Femur (tissue), 1 donor: ENCODE measurements around the gene RPP21.
"Not testable (repeated sequence)": the region's sequence is repeated elsewhere in the genome, so short reads cannot be mapped to it uniquely, and the experiment has no call there.

Experiments
- DNase-seq: peaks from one replicate; pipeline ENCODE4 v3.0.0-alpha.2; 2017

The RPP21 gene

DNA sequence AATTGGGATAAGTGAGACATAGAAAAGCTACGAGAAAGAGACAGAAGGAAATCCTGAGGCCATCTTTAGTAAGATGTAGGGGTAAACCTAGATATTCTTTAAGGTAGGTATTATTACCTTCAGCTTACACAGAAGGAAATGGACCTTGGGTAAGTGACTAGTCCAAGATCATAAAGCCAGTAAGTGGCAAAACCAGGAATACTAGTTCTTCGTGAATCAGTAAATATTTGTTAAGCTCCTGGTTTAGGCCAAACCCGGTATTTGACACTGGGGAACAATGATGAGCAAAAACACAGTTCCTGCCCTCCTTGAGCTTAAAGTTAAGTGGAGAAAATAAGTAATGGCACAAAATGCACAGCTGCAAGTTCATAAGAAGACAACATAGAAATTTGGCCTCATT, 13.0 kb upstream of the RPP21 start:
- no peak for DNase-seq

DNA sequence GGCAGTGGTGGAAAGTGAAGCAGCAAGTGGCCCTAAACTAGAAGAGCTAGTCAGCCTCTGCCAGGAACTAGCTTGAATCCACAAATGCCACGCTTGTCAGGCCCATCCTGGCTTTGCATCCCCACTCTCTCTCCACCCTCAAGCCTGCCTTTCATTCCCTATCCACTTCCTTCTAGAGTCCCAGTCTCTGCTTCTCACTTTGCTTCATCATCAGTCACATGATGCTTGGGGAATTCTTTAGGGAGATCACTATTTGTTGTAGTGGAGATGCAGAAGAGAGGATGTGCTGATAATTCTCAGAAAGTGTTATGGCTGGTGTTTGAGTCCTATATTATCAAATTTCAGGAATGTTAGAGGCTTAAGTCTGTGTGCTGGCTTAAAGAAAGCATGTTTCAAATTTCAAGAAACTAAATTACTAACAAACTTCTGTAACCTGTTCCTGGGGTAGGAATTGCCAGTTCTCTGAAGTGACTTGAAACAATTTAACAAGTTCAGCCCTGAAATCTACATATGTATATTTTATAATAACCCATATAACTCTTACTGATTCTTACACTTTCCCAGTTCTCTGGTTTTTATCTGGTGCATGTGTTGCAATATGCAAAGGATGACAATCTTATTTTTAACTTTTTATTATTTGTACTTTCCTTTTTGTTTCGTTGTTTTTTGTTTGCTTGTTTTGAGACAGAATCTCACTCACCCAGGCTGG, 10.7 kb upstream of the RPP21 start:
- DNase-seq: no peak

DNA sequence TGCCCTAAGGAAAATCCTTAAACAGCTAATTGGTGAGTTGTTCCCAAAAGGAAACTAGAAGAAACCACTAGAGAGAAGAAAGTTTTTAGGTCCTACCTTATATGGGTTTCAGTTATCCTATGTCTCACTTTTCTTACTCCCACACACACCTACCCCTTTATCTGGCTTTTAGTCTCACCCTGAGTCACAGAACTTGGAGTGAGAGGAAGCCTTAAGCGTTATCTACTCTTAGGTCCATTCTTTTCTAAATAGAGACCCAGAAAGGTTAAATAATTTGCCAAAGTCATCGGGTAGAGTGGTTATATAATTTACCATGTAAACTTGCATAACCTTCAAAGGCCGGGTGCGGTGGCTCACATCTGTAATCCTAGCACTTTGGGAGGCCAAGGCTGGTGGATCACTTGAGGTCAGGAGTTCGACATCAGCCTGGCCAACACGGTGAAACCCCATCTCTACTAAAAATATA, 4.3 kb upstream of the RPP21 start:
- no peak for DNase-seq

DNA sequence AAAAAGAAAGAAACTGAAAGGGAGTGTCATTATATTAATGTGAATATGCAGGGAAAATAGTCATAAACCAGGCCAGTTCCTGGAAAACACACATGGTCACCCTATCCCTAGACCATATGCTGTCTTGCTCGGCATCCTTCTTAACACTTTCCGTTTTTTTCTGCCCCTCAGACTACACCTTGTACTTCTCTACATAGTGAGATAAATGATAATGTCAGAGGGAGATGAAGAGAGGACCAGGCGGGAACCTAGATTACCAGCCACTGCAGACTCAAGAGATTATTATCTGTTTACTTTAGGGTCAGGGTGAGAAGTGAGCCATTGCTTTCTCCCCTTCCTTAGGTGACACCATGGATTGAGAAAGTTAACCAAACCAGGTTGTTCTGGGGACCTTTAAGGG, 3.7 kb upstream of the RPP21 start:
- DNase-seq: no peak

DNA sequence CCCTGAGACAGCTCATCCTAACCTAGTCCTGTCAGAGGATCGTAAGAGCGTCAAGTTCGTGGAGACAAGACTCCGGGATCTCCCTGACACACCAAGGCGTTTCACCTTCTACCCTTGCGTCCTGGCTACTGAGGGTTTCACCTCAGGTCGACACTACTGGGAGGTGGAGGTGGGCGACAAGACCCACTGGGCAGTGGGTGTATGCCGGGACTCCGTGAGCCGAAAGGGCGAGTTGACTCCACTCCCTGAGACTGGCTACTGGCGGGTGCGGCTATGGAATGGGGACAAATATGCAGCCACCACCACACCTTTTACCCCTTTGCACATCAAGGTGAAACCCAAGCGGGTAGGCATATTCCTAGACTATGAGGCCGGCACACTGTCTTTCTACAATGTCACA, 3.2 kb upstream of the RPP21 start:
- no peak for DNase-seq

DNA sequence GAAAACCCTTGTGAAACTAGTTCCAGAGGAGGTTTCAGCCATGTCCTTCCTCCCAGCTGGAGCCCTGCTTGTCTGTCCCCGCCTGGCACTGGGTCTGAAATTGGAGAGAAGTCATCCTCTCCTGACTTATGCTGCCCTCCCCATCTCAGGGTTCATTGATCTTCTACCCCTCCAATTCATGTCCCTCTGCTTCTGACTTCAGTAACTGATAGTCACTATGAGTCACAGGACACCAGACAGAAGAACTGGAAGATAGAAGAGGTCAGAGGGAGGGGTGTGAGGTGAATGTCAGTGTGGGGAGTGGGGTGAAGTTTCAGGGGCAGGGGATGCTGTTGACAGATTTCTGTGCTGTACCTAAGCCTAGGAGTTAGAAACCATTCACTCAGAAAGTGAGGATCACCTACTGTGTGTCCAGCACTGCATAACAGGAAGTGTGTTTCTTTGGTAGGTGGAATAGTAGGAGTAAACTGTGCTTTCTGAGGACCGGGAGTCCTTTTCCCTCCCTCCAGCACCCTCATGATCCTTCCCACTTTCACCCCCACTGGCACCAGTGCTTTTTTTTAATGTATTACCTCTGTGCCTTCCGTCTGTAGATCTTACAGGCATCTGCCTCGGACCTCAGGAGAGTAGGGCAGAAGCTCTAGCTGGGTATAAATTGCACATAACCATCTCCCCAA, 627 bp upstream of the RPP21 start:
- no peak for DNase-seq

DNA sequence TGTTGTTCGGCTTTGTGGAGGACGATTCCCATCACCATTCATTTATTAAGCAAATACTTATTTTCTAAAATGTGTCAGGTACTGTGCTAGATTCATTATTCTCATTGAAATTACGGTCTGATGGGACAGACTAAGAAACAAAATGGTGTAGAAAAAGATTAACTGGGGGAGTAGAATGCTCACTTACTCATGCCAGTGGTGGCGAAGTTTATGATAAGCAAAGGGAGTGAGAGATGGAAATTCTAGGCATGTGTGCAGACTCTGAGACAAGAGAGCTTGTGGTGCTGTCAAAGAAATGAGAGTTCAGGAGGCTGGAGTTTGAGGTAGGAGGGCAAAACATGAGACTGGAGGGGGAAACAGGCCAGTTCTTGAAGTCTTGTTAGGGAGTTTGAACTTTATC, 896 bp downstream of the RPP21 start:
- DNase-seq: no peak

DNA sequence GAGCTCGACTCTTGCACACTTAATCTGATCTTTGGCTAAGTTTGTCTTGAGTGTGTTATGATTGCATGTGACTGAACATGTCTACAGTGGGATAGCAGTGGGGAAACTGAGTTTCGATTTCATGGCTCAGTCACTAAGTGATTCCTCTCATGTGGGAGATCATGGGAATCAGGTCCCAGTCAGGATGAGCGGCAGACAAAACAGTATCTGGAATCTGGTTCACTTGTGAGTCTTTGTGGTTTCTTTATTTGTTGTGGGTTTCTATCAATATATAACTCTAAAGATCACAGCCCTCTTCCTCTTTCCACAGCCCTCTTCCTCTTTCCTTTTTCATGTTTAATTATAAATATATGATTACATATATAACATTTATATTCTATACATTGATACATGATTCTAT, 4.0 kb downstream of the RPP21 start:
- DNase-seq: no peak

DNA sequence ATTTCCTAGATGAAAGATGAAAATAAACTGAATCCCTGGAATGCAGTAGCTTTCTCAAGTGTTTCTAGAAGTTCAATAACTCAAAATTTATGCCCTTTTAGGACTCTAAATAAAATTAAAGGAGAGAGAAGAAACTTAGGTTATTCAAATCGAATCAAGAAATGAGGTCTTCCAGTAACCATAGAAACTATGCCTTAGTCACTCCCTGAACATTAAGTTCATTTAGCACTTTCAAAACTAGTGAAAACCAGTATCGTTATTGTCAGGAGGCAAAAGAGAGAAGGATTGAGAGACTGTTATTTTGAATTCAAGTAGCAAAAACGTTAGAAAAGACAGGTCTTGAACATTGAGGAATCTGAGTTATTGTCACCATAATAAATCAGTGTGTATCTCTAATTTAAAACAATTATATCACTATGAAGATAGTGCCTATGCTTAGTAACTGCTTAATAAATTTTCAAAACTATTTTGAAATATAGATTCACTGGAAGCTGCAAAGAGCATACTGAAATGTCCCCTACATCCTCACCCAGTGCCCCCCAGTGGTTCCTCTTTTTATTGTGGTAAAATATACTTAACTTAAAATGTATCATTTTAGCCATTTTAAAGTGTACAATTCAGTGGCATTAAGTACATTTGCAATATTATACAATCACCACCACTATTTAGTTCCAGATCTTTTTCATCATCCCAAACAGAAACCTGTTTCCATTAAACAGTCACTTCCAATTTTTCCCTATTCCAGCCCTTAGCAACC, 4.6 kb downstream of the RPP21 start:
- DNase-seq: no peak

DNA sequence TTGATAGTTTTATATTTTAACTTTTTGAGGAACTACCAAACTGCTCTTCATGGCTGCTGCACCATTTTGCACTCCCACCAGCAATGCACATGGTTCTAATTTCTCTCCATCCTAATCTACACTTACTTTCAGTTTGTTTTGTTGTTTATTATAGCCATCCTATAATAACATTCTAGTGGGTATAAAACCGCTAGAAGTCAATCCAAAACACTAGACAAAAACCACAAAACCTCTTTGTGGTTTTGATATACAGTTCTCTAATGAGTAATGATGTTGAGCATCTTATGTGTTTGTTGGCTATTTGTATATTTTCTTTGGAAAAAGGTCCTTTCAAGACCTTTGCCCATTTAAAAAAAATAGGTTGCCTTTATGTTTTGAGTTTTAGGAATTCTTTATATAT, 5.6 kb downstream of the RPP21 start:
- DNase-seq: no peak

DNA sequence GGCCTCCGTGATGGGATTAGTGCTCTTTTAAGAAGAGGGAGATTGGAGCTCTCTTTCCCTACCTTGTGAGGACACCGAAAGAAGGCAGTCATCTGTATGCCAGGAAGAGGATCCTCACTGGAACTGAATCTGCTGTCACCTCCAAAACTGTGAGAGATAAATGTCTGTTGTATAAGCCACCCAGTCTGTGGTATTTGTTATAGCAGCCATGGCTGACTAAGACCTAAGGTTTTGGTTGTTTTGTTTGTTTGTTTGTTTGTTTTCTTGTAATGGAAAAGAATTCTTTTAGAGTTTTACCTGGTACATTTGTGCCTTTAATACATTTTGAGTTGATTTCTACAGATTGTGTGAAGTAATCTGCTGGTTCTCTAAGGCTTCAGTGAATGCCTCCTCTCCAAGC, 7.6 kb downstream of the RPP21 start:
- DNase-seq: no peak

DNA sequence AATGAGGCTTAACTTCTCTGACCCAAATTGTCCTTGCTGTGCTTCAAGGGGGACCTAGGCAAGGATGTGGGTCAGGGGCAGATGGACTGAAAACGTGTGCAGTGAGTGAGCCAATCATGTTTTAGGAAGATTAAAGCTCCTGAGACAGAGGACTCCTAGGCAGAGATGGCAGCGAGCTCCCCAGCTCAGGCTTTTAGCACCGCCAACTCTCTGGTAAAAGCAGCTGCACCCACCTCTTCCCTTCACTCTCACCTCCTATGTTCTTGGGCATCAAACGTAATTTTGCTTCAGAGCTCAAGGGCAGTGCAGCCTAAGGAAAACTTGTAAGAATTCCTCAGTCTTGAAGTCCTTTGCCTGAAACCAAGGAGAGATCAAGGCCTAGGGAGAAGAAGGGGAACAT, 10.3 kb downstream of the RPP21 start:
- no peak for DNase-seq

DNA sequence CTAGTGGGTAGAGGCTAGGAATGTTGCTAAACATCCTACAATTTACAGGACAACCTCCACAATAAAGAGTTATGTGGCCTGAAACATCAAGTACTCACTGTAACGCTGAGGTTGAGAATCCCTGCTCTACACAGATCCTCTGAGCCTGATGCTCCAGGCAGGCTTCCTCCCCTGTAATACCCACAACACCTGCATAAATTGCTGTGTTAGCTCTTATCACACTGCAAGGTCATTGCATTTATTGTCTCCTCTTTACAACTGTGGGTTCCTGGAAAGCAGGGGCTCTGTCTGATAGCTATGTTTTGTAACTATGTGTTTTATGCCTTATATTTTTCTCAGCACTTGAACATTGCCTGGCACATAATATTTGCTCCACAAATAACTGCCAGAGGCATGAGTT, 11.6 kb downstream of the RPP21 start:
- no peak for DNase-seq

DNA sequence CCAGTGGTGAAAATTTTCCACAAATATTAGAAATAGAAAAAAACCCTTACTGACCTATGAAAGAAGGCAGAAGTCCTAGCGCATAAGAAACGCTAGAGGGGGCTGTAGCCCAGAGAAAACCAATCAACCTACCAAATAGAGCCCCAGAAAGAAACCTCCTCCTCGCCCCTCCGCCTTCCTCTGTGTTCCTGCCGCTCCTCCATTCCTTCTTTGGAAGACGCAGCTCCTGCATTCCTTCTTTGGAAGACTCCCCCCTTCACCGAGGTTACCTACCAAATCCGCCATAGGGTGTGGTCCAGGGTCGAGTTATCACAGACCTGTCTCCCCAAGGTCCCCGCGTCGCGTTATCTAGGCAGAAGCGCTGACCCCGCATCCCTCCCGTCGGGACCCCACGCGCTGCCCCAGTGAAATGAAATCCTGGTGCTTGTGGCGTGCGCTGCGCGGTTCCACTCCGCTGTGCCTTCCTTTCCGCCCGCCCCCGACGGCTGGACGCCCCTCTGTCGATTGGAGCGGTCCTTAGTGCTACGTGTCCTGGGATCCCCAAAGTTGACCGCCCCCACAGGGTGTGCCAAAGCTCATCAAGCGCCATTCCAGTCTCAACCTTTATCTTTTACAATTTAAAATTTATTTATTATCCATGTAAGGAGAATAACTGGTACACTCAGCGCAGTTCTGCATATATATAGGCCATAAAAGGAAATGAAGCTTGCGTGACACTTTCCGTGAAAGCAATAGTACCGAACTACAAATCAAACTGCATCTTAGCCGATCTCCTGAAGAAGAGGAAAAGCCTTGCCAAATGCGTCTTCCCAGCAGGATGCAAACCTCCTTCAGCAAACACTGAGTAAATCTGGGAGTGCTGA, 13.0 kb downstream of the RPP21 start:
- peak; percentile 63 for DNase-seq

DNA sequence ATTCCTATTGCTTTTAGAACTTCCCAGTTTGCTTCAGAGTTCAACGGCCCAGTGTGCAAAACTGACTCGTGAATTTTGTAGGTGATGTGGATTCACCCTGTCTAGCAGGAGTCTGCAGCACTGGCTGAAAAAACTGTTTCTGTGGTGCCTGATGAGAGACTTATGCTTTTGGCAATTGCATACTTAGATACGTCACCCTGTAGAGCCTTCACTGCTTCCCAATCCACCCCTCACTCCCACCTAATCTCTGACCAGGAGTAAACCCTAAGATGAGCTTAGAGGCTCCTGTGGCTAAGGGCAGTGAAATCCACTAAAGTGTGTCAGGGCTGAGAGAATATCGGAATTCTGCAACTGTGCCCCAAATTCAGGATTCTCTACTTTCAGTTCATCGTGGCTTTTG, 14.3 kb downstream of the RPP21 start:
- no peak for DNase-seq

DNA sequence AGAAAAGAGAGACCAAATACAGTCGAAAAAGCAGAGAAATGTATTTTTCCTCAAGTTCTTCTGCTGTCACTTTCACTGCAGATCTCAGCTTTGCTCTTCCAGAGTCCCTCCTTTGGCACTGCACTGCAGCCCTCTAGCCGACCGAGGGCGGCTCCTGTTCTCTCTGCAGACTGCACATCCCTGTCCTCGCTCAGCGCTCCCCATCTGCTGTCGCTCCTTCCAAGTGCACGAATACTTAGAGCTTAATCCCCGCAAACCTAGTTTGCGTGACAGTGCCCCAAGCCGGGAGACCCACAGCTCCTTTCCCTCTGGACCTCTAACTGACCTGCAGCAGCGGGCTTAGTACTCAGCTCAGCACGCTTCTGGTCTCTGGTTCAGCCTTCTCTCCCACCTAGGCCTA, 15.2 kb downstream of the RPP21 start:
- DNase-seq: no peak

DNA sequence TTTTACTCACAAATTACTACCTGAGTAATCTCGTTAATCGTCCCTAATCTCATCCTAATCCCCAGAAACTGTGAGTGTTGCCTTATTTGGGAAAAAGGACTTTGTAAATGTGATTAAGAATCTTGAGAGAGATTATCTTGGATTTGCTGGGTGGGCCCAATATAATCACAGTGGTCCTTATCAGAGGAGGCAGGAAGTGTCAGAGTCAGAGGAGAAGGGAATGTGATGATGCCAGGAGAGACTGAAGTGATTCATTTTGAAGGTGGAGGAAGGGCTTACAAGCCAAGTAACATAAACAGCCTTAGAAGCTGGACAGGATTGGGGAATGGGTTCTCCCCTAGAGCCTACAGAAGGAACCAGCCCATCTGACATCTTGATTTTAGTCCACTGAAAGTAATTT, 16.7 kb downstream of the RPP21 start:
- no peak for DNase-seq

DNA sequence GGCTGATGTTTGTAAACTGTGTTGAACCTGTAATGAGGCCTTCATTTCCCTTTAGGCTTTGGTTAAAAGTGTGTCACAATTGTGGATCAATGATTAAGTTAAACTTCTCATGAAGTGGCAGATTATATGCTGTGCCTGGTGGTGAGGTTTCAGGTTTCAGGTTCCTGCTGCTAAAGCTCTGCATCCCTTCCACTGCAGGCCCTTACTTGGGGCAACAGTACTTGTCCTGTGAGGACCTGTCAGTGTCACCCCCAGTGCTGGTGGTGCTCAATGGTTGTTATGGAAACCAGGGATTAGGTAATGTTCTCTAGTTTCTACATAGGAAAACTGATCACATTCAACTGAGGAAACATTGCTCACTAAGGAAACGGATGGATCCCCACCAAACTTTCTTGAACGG, 18.5 kb downstream of the RPP21 start:
- no peak for DNase-seq

DNA sequence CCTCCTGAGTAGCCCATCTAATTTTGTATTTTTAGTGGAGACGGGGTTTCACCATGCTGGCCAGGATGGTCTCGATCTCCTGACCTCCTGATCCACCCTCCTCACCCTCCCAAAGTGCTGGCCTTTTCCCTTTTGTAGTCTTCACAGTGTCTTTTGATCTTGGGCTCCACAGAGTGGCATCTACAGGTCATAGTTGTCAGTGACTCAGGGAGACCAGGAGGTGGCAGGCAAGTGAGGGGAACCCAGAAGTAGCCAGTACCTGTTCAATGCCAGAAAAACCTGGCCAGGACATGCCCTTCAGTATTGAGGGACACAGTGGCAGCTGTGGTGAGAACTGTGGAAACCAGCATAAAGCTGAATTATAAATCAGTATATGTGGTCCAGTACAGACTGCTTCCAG, 19.6 kb downstream of the RPP21 start:
- DNase-seq: no peak

DNA sequence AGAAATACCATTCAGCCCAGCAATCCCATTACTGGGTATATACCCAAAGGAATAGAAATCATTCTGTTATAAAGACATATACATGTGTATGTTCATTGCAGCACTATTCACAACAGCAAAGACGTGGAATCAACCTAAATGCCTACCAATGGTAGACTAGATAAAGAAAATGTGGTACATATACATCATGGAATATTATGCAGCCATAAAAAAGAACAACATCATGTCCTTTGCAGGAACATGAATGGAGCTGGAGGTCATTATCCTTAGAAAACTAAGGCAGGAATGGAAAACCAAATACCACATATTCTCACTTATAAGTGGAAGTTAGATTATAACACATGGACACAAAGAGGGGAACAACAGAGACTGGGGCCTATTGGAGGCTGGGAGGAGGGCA, 24.3 kb downstream of the RPP21 start:
- DNase-seq: not testable (repeated sequence)

DNA sequence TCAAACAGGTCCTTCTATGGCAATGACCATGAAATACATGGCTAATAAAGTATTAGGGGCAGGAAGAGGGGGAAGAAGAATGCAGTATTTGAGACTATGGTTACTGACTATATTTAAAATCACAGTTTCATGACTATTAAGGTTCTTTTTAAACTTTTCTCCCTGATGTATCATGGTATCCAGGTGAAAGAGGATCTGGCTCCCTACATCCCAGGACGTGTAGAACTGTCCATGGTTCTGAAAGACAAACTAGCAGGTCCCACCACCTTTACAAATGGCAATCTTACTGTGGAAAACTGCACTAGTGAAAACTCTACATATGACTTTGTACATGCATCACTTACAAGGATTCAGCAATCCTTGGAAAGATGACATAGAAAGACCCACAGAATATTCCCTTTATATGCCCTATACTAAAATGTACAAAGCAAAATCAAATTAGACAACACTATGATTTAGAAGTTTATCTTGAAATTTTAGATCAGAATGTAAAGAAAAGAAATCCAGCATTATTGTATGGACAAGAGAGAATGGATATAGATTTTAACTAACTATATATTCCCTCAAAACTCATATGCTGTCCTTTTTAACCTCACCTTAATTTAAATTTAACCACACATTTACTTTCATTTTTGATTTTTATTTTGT, 33.5 kb downstream of the RPP21 start:
- no peak for DNase-seq

DNA sequence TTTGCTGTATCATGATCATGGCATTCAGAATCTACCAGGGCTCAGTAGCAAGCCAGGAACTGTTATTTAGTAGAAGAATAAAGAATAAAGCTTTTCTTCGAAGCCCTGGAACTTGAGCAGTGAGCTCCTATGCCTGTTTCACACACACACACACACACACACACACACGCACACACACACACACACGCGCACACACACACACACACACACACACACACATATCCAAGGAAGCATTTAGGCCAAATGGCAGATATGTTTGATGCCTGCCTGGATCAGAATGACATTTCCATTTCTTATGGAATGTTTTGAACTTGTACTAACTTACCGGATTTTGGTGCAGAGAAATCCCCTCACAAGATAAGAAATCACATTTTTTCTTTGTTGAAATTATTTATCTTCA, 35.5 kb downstream of the RPP21 start:
- no peak for DNase-seq

DNA sequence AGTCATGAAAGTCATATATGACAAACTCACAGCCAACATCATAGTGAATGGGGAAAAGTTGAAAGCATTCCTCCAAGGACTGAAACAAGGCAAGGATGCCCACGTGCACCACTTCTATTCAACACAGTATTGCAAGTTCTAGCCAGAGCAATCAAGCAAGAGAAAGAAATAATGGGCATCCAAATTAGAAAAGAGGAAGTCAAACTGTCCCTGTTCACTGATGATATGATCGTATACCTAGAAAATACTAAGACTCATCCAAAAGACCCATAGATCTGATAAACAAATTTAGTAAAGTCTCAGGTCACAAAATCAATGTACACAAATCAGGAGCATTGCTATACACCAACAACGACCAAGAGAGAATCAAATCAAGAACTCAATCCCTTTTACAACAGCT, 41.2 kb downstream of the RPP21 start:
- DNase-seq: no peak
